KMS-11 (cell line): Measurements from ENCODE around the gene TEAD1.

Experiments used
- H2AFZ ChIP-seq: fragments of 200-600 bp; sonication (generic); 2 replicates; pipeline ENCODE4 v1.6.1; 2016; ENCODE audit warnings: antibody characterized with exemption, mixed run types, low read depth
- H3K27ac ChIP-seq: fragments of 200-600 bp; sonication (generic); 2 replicates; pipeline ENCODE4 v1.6.1; 2016; ENCODE audit warnings: mild to moderate bottlenecking, mixed run types
- H3K27me3 ChIP-seq: fragments of 200-600 bp; sonication (generic); 2 replicates; pipeline ENCODE4 v1.6.1; 2017; ENCODE audit warnings: mild to moderate bottlenecking, low read depth, mixed run types, moderate library complexity; ENCODE audit not compliant: insufficient read depth
- H3K36me3 ChIP-seq: fragments of 200-600 bp; sonication (generic); 2 replicates; pipeline ENCODE4 v1.6.1; 2017; ENCODE audit warnings: mild to moderate bottlenecking, mixed run types; ENCODE audit not compliant: insufficient read depth
- H3K4me1 ChIP-seq: fragments of 200-600 bp; sonication (generic); 2 replicates; pipeline ENCODE4 v1.6.1; 2016; ENCODE audit warnings: mild to moderate bottlenecking, low read depth, mixed run types; ENCODE audit not compliant: poor library complexity, severe bottlenecking
- H3K4me2 ChIP-seq: fragments of 200-600 bp; sonication (generic); 2 replicates; pipeline ENCODE4 v1.7.0; 2016; ENCODE audit warnings: mild to moderate bottlenecking, mixed run types
- H3K4me3 ChIP-seq: fragments of 200-600 bp; sonication (generic); IDR thresholded peaks from 2 replicates; pipeline ENCODE4 v1.6.1; 2017; ENCODE audit warnings: low read depth, low read length, mixed read lengths; ENCODE audit not compliant: insufficient read depth
- H3K79me2 ChIP-seq: fragments of 200-600 bp; sonication (generic); 2 replicates; pipeline ENCODE4 v1.6.1; 2016; ENCODE audit warnings: low read depth, mixed run types; ENCODE audit not compliant: insufficient read depth
- H3K9ac ChIP-seq: fragments of 200-600 bp; sonication (generic); 2 replicates; pipeline ENCODE4 v1.6.1; 2016; ENCODE audit warnings: mild to moderate bottlenecking, mixed run types
- H4K20me1 ChIP-seq: fragments of 200-600 bp; sonication (generic); 2 replicates; pipeline ENCODE4 v1.6.1; 2016; ENCODE audit warnings: mild to moderate bottlenecking, mixed run types; ENCODE audit not compliant: insufficient read depth
- CTCF ChIP-seq: fragments of 200-600 bp; sonication (generic); conservative IDR thresholded peaks from 2 replicates; pipeline ENCODE4 v1.6.1; 2017; ENCODE audit warnings: low read depth, mild to moderate bottlenecking, antibody characterized with exemption, low read length, moderate library complexity, mixed read lengths

TEAD1 gene

GRCh38 chr11:12817681-12818332 is 143.6 kb downstream of the TEAD1 start:
- Histone ChIP-seq H3K9ac (no peak overlapping the region), H2AFZ (no peak overlapping the region), H3K27me3 (no peaks in the 10 kb centered on the region), H3K79me2 (peaks cover 57% of the 10 kb centered on the region; the same call in 1 of the 2 replicates), H3K27ac (no peak overlapping the region), H3K4me3 (no peak overlapping the region), H3K4me2 (no peak overlapping the region; the same call in 1 of the 2 replicates), H3K4me1 (peaks cover 42% of the 10 kb centered on the region), H4K20me1 (no peaks in the 10 kb centered on the region), H3K36me3 (no peaks in the 10 kb centered on the region)
- TF ChIP-seq CTCF, result no peak

DNA sequence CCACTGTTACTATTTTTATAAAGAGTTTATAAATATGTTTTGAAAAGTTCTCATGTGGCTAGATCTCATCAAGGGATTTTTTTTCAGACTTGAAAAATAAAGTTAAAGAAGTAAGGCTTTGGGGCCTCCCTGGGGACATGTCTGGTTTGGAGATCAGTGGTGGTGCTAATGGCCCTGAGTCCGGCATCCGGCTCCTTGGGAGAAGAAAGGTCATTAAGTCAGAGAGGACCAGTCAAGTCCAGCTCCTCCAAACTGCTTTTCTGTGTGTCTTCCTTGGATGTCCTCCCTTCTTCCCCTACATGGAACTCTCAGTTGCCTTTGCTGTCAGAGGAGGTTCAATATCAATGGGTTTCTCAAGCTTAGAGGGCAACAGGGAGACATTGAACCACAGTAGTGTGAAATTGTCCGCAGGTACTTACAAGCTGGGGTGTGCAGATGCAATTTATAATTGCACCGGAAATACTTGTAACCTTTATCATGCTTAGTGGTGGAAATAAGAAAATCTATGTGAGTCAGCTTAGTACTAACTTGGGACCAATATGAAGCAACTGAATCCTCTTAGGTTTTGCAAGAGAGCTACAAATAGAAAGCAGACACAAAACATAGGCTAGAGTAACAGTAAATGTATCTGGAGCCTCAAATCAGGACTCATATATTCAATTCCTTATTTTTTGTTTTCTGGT is 144.3 kb downstream of the TEAD1 start:
- Histone ChIP-seq H2AFZ (no peak overlapping the region), H3K4me2 (no peak overlapping the region), H3K9ac (no peak overlapping the region), H3K27me3 (no peaks in the 10 kb centered on the region), H3K4me3 (no peak overlapping the region), H4K20me1 (no peaks in the 10 kb centered on the region), H3K27ac (no peak overlapping the region), H3K4me1 (peaks cover 40% of the 10 kb centered on the region), H3K79me2 (peaks cover 57% of the 10 kb centered on the region; the same call in 1 of the 2 replicates), H3K36me3 (no peaks in the 10 kb centered on the region)
- TF ChIP-seq CTCF, result no peak

- no peaks in the 10 kb centered on the region; the same call in 1 of the 2 replicates for H4K20me1 ChIP-seq
- no peak overlapping the region for H3K27ac ChIP-seq
- H3K4me3 ChIP-seq, result no peak overlapping the region
- peaks cover 41% of the 10 kb centered on the region for H3K4me1 ChIP-seq
- no peak overlapping the region for H3K4me2 ChIP-seq
- H3K9ac ChIP-seq, result no peak overlapping the region
- no peak overlapping the region for H2AFZ ChIP-seq
- peaks cover 68% of the 10 kb centered on the region; the same call in 1 of the 2 replicates for H3K79me2 ChIP-seq
- H3K36me3 ChIP-seq, result no peaks in the 10 kb centered on the region
- H3K27me3 ChIP-seq, result no peaks in the 10 kb centered on the region
- TF ChIP-seq CTCF, result no peak
Measured at GRCh38 chr11:12822392-12823022, 148.3 kb downstream of the TEAD1 start.

- H3K4me2 ChIP-seq, result no peak overlapping the region
- H3K27me3 ChIP-seq, result no peaks in the 10 kb centered on the region
- H3K79me2 ChIP-seq, result peaks cover 62% of the 10 kb centered on the region
- H3K4me3 ChIP-seq, result no peak overlapping the region
- no peak overlapping the region for H3K9ac ChIP-seq
- peaks cover 48% of the 10 kb centered on the region for H3K4me1 ChIP-seq
- H4K20me1 ChIP-seq, result no peaks in the 10 kb centered on the region; the same call in 1 of the 2 replicates
- H2AFZ ChIP-seq, result no peak overlapping the region
- no peak overlapping the region for H3K27ac ChIP-seq
- H3K36me3 ChIP-seq, result no peaks in the 10 kb centered on the region
- TF ChIP-seq CTCF, result no peak
Measured at GRCh38 chr11:12824281-12825041, 150.2 kb downstream of the TEAD1 start.
